ENCODE measurements around the gene SPATA45. TPM values are rescaled to one million over a fixed set of nuclear protein-coding genes. Genes with fewer than 3 reads are reported as not detected.
"Not testable (repeated sequence)": the region's sequence is repeated elsewhere in the genome, so short reads cannot be mapped to it uniquely, and the experiment has no call there.

Gene SPATA45
- total RNA-seq, 3 donors from 2014 or later, result not detected

DNA sequence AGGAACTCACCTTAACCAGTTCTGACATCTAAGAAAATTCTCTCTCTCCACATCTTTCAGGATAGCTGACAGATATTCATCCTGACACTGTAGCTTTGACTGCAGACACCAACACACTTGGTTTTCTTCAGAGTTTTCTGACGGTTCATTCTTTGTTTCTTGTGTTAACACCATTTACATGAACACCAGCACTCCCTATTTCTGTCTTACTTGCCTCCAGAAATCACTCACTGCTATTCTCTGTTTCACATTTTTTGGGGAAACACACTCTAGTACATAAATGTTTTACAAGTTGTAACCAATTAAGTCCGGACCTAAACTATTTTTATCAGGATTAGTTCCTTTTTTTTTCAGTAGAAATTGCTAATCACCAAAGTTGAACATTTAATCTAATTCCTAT is 26.1 kb upstream of the SPATA45 start:
- intact Hi-C loops (cut with DNase I, micrococcal nuclease), result no loop called here
- ATAC-seq (no peak), DNase-seq (no peak)
- Histone ChIP-seq H3K9me3 (no peaks in the 10 kb centered on the region), H3K4me1 (ENCODE audit: low read depth) (no peaks in the 10 kb centered on the region), H3K36me3 (ENCODE audit: low read depth) (no peaks in the 10 kb centered on the region), H3K4me3 (no peak overlapping the region)
- TF ChIP-seq, protein P1, sequence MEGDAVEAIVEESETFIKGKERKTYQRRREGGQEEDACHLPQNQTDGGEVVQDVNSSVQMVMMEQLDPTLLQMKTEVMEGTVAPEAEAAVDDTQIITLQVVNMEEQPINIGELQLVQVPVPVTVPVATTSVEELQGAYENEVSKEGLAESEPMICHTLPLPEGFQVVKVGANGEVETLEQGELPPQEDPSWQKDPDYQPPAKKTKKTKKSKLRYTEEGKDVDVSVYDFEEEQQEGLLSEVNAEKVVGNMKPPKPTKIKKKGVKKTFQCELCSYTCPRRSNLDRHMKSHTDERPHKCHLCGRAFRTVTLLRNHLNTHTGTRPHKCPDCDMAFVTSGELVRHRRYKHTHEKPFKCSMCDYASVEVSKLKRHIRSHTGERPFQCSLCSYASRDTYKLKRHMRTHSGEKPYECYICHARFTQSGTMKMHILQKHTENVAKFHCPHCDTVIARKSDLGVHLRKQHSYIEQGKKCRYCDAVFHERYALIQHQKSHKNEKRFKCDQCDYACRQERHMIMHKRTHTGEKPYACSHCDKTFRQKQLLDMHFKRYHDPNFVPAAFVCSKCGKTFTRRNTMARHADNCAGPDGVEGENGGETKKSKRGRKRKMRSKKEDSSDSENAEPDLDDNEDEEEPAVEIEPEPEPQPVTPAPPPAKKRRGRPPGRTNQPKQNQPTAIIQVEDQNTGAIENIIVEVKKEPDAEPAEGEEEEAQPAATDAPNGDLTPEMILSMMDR (IDR thresholded peaks at IDR 0.05), result no peak

DNA sequence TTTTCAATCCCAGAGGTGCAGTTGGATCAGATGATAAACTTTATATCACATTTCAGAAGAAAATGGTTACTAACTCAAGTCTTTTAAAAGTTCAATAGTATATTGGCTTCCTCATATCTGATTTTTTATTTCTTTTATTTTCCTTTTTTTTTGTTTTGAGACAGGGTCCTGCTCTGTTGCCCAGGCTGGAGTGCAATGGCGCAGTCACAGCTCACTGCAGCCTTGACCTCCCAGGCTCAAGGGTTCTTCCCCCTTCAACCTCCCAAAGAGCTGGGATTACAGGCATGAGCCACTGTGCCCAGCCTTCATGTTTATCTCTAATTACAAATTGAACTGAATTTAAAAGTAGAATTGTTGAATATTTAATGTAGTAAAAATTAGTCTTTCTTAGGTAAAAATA is 24.5 kb upstream of the SPATA45 start:
- H3K4me1 ChIP-seq (ENCODE audit: low read depth), result no peaks in the 10 kb centered on the region
- no peak for ATAC-seq
- H3K36me3 ChIP-seq (ENCODE audit: low read depth), result no peaks in the 10 kb centered on the region
- no peak for DNase-seq
- intact Hi-C loops (cut with DNase I, micrococcal nuclease), result no loop called here
- H3K4me3 ChIP-seq, result no peak overlapping the region
- TF ChIP-seq, protein P1 (IDR thresholded peaks at IDR 0.05), result no peak
- no peaks in the 10 kb centered on the region for H3K9me3 ChIP-seq

DNA sequence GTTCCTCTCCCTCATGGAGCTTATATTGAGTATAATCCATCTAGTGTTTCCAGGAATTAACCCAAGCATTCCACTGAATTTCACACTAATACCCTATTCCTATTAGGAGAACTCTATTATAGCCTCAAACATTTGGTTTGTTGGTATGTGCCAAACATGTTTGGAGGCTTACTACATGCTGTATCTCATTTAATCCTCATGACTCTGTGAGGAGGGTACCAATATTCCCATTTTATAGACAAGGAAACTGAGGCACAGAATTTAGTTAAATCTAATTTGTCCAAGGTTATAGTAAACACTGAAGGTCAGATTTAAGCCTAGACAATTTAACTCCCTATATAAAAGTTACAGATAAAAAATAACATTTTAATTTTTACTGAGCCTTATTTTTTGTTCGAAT is 19.7 kb upstream of the SPATA45 start:
- H3K4me1 ChIP-seq (ENCODE audit: low read depth), result no peaks in the 10 kb centered on the region
- TF ChIP-seq, protein P1 (IDR thresholded peaks at IDR 0.05), result no peak
- H3K4me3 ChIP-seq, result no peak overlapping the region
- H3K36me3 ChIP-seq (ENCODE audit: low read depth), result no peaks in the 10 kb centered on the region
- DNase-seq (no peak), ATAC-seq (no peak)
- H3K9me3 ChIP-seq, result no peaks in the 10 kb centered on the region
- intact Hi-C loops (cut with DNase I, micrococcal nuclease), result no loop called here

DNA sequence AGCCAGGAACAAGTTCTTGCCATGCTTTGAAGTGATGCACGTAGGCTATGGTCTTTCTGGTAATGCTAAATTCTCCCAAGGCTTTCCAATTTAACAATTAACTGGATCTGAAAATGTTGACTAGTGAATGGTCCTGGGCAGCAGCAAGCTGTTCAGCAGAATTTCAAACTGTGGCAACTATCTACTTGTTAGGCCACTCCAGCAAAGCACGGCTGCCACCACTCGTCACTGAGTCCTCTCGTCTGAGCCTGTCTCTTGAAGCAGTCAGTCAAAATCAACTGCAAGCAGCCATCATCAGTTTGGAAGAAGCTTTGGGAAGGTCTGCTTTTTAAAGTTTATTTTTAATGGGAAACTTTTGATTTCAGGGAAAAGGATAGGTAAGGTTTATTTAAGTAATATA is 16.8 kb upstream of the SPATA45 start:
- intact Hi-C loops (cut with DNase I, micrococcal nuclease), result no loop called here
- no peaks in the 10 kb centered on the region for H3K36me3 ChIP-seq (ENCODE audit: low read depth)
- ATAC-seq, result no peak
- no peaks in the 10 kb centered on the region for H3K9me3 ChIP-seq
- TF ChIP-seq, protein P1 (IDR thresholded peaks at IDR 0.05), result no peak
- peaks cover 13% of the 10 kb centered on the region for H3K4me1 ChIP-seq (ENCODE audit: low read depth)
- no peak overlapping the region for H3K4me3 ChIP-seq
- no peak for DNase-seq

DNA sequence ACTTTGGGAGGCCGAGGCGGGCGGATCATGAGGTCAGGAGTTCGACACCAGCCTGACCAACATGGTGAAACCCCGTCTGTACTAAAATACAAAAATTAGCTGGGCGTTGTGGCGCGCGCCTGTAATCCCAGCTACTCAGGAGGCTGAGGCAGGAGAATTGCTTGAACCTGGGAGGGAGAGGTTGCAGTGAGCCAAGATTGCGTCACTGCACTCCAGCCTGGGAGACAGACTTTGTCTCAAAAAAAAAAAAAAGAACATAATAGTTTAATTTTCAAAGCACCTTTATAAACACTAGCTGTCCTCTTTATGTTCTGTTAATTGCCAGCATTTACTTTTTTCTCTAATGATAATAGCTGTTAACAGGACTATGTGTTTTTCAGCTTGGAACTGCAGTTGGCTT is 15.9 kb upstream of the SPATA45 start:
- H3K9me3 ChIP-seq; H3K36me3 ChIP-seq (ENCODE audit: low read depth); DNase-seq; intact Hi-C loops (cut with DNase I, micrococcal nuclease); H3K4me3 ChIP-seq; ATAC-seq: not testable (repeated sequence)
- H3K4me1 ChIP-seq (ENCODE audit: low read depth), result peaks cover 13% of the 10 kb centered on the region

DNA sequence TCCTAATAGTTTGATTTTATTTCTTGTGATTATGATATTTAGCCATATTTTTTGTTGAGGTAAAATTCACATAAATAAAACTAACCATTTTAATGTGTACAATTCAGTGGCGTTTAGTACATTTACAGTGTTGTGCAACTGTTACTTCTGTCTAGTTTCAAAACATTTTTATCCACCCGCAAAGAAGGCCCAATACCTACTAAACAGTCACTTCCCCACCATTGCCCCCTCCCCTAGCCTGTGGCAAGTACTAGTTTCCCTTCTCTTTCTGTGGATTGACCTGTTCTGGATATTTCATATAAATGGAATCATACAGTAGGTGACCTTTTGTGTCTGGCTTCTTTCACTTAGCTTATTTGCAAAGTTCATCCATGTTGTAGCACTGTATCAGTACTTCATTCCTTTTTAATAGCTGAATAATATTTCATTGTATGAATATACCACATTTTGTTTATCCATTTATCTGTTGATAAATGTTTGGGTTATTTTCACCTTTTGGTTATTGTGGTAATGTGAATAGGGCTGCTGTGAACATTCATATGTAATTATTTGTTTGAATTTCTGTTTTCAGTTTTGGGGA is 14.8 kb upstream of the SPATA45 start:
- DNase-seq, result no peak
- no peak for ATAC-seq
- no peaks in the 10 kb centered on the region for H3K36me3 ChIP-seq (ENCODE audit: low read depth)
- TF ChIP-seq, protein P1 (IDR thresholded peaks at IDR 0.05), result no peak
- no peaks in the 10 kb centered on the region for H3K9me3 ChIP-seq
- intact Hi-C loops (cut with DNase I, micrococcal nuclease), result no loop called here
- no peak overlapping the region for H3K4me3 ChIP-seq
- peaks cover 13% of the 10 kb centered on the region for H3K4me1 ChIP-seq (ENCODE audit: low read depth)
